GM21526 (cell line): ENCODE data around the gene SLC25A6.
"Not testable (repeated sequence)": the region's sequence is repeated elsewhere in the genome, so short reads cannot be mapped to it uniquely, and the experiment has no call there.

Experiments used
- ATAC-seq: cut with Tn5 transposase; IDR thresholded peaks from one replicate; pipeline ENCODE4 v1.9.1; 2021; ENCODE audit warnings: moderate library complexity; ENCODE audit not compliant: unreplicated experiment, low FRiP score

Gene SLC25A6

GRCh38 chrX:1391707-1392375, at the start of gene SLC25A6:
TSS of gene SLC25A6 (minus strand) at chrX:1392113. CDS start at chrX:1392009, 104 bp downstream.
- peak; percentile 93 for ATAC-seq

GRCh38 chrX:1440506-1440905, 48.6 kb upstream of the SLC25A6 start:
- ATAC-seq: no peak

- ATAC-seq: no peak
These were observed 43.5 kb upstream of the SLC25A6 start for GRCh38 chrX:1435241-1435895.

GRCh38 chrX:1434871-1435240, 42.9 kb upstream of the SLC25A6 start:
- no peak for ATAC-seq

- ATAC-seq: no peak
These were observed 41.9 kb upstream of the SLC25A6 start for GRCh38 chrX:1433646-1434357.

- no peak for ATAC-seq
These were observed 38.5 kb upstream of the SLC25A6 start for GRCh38 chrX:1430451-1430850.

- no peak for ATAC-seq
These were observed 35.8 kb upstream of the SLC25A6 start for GRCh38 chrX:1427756-1428155.

GRCh38 chrX:1426321-1426720, 34.4 kb upstream of the SLC25A6 start:
- not testable (repeated sequence) for ATAC-seq

- no peak for ATAC-seq
These were observed 33.5 kb upstream of the SLC25A6 start for GRCh38 chrX:1425381-1425780.

- no peak for ATAC-seq
These were observed 32.4 kb upstream of the SLC25A6 start for GRCh38 chrX:1424147-1424851.

GRCh38 chrX:1423215-1423614, 31.3 kb upstream of the SLC25A6 start:
- no peak for ATAC-seq

- no peak for ATAC-seq
These were observed 30.2 kb upstream of the SLC25A6 start for GRCh38 chrX:1422135-1422465.

- no peak for ATAC-seq
These were observed 29.7 kb upstream of the SLC25A6 start for GRCh38 chrX:1421433-1422134.

GRCh38 chrX:1420371-1420770, 28.5 kb upstream of the SLC25A6 start:
- no peak for ATAC-seq

- ATAC-seq: no peak
These were observed 27.8 kb upstream of the SLC25A6 start for GRCh38 chrX:1419545-1420355.

- no peak for ATAC-seq
These were observed 27.1 kb upstream of the SLC25A6 start for GRCh38 chrX:1418901-1419544.

- ATAC-seq: no peak
These were observed 26.2 kb upstream of the SLC25A6 start for GRCh38 chrX:1417921-1418771.

GRCh38 chrX:1416965-1417760, 25.2 kb upstream of the SLC25A6 start:
- ATAC-seq: no peak
